ENCODE results near the gene GNAS-AS1. TPM values are rescaled to one million over a fixed set of nuclear protein-coding genes. Genes with fewer than 3 reads are reported as not detected.

Gene GNAS-AS1
- total and polyA plus RNA-seq, 2 experiments from 2014 or later = 12.3 to 15.0 TPM

- Histone ChIP-seq H2AFZ (no peak overlapping the region), H3K27me3 (ENCODE audit: insufficient read depth) (no peaks in the 10 kb centered on the region), H3K36me3 (ENCODE audit: insufficient read depth) (no peaks in the 10 kb centered on the region), H3K4me2 (no peak overlapping the region), H3K4me3 (no peak overlapping the region), H3K9me2 (ENCODE audit: insufficient read depth) (no peaks in the 10 kb centered on the region), H3K4me1 (ENCODE audit: insufficient read depth) (peaks cover 8% of the 10 kb centered on the region), H4K20me1 (replicated peaks; ENCODE audit: insufficient read depth) (no peaks in the 10 kb centered on the region), H3K79me2 (replicated peaks; ENCODE audit: insufficient read depth) (no peaks in the 10 kb centered on the region), H3F3A (replicated peaks; ENCODE audit: low read depth) (no peaks in the 10 kb centered on the region), H3K27ac (ENCODE audit: low read depth) (no peak overlapping the region)
- ATAC-seq = no peak
- Mint-ChIP-seq H3K36me3 (ENCODE audit: low read depth) (no peaks in the 10 kb centered on the region; the same call in 2 of the 3 replicates), H3K4me3 (no peak overlapping the region), H3K9me3 (peaks cover 4% of the 10 kb centered on the region; the same call in 1 of the 3 replicates), H3K27me3 (ENCODE audit: insufficient read depth, low read depth, poor library complexity) (peaks cover 21% of the 10 kb centered on the region), H3K4me1 (peaks cover 24% of the 10 kb centered on the region), H3K27ac (no peak overlapping the region)
- DNase-seq (ENCODE audit: low spot score) = no peak
- TF ChIP-seq ZNF114 (CRISPR knock-in tag; IDR thresholded peaks at IDR 0.05) = no peak
- TF ChIP-seq CREB1 (CRISPR knock-in tag; IDR thresholded peaks at IDR 0.05; ENCODE audit: low read depth) = no peak
- no peak for TF ChIP-seq STAT1 (IDR thresholded peaks at IDR 0.05; ENCODE audit: unreplicated experiment)
- no peak for TF ChIP-seq JUNB (IDR thresholded peaks at IDR 0.05; ENCODE audit: unreplicated experiment)
- TF ChIP-seq ZNF462 (CRISPR knock-in tag; IDR thresholded peaks at IDR 0.05) = no peak
- TF ChIP-seq ZNF331 (CRISPR knock-in tag; IDR thresholded peaks at IDR 0.05; ENCODE audit: low read depth) = no peak
- TF ChIP-seq CTCF (conservative IDR thresholded peaks at IDR 0.05; ENCODE audit: low read depth in 2 of 2) = no peak
- no peak for TF ChIP-seq REST (IDR thresholded peaks at IDR 0.05; ENCODE audit: unreplicated experiment)
- TF ChIP-seq ETS1 (IDR thresholded peaks at IDR 0.05) = no peak
- TF ChIP-seq EZH2 (IDR thresholded peaks at IDR 0.05; ENCODE audit: low read depth, unreplicated experiment) = no peak
- TF ChIP-seq EZH2phosphoT487 (IDR thresholded peaks at IDR 0.05; ENCODE audit: unreplicated experiment) = no peak
- no peak for TF ChIP-seq POLR2AphosphoS5 (IDR thresholded peaks at IDR 0.05; ENCODE audit: low read depth)
Measured at GRCh38 chr20:58811334-58811733, 39.4 kb downstream of the GNAS-AS1 start.
